Activated CD4-positive, alpha-beta T cell treated with anti-CD3 and anti-CD28 coated beads for 24 hours (primary cell): Measurements from ENCODE around the gene CIB4.

Source experiments
- DNase-seq, 2 donors: peaks; one replicate each; pipeline ENCODE4 v3.0.0-alpha.2; 2020; ENCODE audit warnings: low read depth in 2 of 2

CIB4 gene

DNA sequence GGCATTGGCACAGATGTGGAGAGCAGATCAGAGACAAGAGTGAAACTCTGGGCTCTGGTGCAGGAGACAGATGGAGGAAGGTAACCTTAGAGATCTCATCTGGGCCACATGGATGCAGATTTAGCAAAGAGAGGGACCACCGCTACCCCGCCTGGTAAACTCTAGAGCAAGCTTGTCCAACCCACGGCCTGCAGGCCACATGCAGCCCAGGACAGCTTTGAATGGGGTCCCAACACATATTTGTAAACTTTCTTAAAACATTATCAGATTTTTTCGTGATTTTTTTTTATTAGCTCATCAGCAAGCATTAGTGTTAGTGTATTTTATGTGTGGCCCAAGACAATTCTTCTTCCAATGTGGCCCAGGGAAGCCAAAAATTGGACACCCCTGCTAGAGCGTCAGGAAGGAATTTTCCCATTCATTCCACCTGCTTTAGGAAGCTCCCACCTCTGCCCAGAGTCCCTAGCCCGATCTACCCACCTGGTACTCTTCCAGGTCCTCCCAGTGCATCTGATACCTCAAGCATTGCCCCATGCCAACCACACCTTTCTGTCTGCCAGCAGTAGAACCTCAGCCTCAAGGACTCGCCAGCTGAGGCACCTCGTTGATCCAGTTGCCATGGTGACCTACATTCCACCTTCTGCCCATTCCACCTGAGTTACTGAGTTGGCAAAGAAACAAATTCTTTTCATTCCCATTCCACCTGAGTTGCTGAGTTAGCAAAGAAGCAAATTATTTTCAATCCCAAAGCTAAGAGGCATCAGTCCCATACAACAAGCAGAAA, at the start of gene CIB4:
TSS of gene CIB4 (minus strand) at position 586 of the 784 bp plus-strand sequence. CDS start at position 534, 52 bp downstream.
- no peak for DNase-seq

DNA sequence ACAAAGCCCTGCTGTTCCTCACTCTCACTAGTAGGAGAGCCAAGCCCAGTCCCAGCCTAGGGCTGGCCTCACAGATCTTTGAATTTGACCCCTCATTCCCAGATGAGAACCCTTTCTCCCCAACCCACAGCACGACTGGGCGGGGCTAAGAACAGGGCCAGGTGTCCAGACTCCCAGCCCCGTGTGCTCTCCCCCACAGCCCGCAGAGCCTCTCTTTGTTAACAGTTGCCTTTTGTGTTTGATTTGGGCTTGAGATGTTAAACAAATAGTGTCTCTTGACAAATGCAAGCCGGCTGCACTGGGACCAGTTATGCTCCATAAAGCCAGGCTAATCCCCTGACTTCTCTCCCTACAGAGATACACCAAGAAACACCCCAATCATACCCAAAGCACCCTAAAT, 46.6 kb upstream of the CIB4 start:
- DNase-seq: no peak

DNA sequence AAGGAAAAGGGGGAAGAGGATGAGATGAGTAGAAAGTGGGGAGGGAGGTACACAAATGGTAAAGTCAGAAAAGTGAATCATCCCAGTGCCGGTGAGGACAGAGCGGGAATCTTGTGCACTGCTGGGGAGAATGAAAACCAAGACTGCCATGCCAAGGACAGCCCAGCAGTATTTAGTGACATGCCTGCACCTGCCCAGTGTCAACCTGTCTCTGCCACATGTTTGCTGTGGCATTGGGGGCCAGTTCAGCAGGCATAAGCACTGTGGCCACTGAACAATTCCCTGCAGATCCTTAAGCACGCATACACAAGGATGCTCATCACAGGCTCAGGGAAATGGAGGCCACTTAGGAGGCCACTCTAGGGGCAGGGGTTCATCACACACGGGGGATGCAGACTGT, 46.2 kb upstream of the CIB4 start:
- no peak for DNase-seq

DNA sequence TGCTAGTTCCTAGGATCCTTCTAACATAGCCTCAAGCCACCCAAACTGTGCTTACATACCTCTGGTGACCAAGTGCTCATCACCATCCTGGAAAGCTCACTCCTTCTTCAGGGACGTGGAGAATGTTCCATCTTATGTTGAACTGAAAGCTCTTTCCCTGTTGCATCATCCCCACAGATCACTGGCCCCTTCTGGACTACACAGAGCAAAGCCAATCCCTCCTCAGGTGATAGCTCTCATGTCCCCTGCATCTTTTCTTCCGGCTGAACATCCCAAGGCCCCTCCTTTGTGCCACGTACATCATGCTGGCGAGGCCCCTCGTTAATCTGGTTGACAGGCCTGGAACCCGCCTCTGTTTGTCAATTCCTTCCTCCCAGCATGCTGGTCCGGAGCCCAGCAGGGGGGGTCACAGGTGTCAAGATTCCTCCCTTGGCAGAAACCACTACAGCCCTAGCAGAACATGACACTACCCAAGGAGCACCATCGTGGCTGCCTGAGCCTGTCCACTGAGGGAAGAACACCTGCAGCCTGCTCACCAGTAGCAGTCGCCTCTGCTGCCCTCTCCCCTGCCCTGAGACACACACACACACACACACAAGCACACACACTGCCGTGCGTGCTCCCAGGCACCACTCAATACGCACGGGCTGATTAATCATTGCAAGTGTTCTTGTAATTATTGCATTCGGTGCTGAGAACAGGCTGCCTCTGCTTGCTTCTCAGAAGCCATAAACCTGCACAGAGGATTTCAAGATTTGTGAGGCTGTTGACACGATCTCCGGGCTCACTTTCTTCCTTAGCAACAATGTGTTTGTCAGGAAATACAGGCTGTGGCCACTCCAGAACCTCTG, 45.0 kb upstream of the CIB4 start:
- DNase-seq: no peak

DNA sequence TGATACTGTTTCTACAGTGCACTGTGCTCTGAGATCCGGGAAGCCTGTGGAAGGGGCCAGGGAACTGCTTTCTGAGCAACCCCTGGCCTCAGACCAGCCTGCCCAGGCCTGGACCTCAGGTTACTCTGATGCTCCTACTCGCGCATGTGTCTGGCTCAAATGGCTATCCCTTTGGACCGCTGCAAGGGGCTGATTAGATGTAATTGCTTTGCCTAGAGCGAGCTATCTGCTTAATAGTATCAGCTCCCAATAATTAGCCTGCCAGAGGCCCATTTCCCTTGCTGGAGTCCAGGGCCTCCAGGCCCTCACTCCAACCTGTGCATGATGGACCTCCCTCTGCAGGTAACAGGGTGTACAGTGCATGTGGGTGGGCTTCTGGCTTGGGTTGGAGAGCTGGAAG, 44.2 kb upstream of the CIB4 start:
- no peak for DNase-seq

DNA sequence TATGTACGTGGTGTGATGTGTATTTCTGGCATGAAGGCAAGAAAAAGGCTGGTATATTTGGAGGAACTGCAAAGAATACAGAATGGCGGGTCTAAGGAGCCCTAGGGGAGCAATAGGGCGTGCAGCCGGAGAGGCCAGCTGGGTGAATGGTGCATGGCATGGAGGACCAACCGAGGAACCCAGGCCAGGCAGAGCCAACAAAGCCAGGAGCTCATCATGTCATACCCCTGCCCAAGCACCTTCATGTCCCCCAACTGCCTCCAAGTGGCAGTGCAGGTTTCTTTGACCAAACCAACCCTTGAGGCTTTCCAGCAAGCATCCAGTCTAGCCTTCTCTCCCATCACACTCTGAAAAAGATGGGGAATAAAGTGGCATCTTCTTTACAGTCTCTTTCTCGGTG, 42.4 kb upstream of the CIB4 start:
- DNase-seq: no peak

DNA sequence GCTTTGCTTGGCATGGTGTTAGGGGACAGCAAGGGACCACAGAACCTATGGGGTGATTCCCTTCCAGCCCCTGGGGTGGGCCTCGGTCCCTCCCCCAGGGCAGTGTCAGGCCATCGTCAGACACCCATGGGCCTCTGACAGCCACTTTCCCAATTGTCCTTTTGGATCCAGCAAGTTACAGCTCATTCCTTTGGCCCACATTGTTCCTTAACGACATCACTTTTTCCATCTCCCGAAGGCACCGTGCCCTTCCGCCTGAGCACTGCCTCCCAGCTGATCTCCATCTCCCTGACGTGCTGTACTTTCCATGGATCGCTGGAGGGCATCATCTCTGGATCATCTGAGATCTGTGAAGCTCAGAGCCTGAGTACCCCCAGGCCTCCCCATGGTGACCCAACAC, 41.0 kb upstream of the CIB4 start:
- DNase-seq: no peak

DNA sequence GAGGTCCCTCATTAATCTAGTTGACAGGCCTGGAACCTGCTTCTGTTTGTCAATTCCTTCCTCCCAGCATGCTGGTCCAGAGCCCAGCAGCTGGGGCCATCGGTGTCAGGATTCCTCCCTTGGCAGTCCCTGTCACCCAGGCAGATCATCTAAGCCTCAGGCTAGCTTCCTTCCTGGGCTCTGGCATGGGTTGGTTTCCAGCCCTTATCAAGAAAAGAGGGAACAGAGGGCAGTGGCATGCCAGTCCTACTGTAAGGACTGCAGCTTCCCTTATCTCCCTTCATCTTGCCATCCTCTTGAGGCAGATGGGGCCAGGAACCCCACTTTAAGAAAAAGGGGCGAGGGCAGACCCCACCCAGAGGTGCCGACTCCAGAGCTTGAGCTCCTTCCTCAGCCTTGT, 40.5 kb upstream of the CIB4 start:
- no peak for DNase-seq

DNA sequence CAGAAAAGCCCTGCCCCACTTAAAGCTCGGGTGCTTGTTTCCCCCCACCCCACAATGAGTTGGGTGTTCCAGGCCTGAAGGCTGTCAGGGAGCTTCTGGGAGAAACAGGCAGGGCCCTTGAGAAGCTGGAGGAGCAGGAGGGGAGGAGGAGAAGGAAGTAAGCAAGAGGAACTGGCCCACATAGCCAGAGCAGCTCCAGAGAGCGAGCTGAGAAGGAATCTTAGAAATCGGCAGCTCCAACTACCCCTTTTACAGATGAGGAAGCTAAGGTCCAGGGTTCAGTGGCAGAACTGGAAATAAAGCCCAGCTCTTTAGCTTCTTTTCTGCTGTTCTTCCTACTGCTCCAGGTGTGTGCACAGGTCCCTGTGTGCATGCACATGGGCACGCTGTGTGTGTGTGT, 38.7 kb upstream of the CIB4 start:
- DNase-seq: no peak

DNA sequence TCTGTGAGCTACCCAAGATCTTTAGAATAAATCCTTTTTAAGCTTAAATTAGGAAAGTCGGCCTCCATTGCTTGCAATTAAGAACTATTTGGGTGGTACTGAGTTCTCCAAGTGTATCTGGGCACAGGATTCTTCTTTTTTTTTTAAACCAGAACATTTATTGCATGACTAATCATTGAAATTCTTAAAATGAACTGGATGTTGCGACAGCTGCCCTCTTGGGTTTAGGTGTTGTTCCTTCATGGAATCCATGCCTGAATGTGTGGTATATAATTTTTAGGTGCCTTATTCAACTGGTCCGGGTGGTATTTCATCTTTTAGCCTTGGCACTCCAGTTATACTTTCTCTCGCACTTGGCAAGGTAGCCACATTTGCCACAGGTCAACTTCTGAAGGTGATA, 36.9 kb upstream of the CIB4 start:
- no peak for DNase-seq

DNA sequence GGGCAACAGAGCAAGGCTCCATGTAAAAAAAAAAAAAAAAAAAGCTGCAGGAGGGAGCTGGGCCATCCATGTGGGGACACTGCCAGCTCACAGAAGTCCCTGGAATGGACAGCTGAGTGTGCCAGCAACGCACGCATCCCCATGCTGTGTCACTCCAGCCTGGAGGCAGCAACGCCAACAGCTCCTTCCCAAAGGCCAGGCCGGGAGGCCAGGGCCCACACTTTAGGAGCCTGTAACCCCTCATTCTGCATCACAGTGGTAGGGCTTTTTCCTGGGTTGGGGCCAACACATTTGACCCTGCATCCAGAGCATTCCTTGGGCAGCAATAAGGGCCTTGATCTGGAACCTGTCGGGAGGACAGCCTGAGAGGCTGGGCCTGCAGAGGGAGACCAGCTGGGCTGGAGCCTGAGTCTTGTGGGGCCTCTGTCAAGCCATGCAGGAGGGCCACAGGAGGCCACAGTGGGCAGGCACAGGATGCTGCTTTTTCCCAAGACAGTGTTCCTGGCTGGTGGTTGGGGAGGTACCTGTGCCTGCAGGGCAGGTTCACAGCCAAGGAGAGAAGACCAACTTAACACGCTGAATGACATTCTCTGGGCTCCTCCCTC, 34.6 kb upstream of the CIB4 start:
- no peak for DNase-seq

DNA sequence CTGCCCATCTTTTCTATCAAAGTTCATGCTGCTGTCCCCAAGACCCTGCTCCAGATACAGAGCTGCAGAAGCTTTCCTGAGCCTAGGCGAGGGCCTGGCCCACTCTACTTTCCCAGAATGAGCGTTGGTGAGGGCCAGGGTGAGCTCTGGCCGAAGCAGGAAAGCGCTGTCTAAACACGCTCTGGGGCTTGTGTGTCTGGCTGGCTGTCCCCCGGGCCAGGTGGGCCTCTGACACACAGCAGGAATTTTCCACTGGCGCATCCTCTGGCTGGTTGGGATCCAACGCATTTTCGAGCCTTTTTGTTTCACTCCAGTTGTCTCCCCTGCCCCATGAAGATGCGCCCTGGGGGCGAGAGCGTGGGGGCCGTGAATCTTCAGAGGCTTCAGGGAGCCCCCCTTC, 33.6 kb upstream of the CIB4 start:
- no peak for DNase-seq

DNA sequence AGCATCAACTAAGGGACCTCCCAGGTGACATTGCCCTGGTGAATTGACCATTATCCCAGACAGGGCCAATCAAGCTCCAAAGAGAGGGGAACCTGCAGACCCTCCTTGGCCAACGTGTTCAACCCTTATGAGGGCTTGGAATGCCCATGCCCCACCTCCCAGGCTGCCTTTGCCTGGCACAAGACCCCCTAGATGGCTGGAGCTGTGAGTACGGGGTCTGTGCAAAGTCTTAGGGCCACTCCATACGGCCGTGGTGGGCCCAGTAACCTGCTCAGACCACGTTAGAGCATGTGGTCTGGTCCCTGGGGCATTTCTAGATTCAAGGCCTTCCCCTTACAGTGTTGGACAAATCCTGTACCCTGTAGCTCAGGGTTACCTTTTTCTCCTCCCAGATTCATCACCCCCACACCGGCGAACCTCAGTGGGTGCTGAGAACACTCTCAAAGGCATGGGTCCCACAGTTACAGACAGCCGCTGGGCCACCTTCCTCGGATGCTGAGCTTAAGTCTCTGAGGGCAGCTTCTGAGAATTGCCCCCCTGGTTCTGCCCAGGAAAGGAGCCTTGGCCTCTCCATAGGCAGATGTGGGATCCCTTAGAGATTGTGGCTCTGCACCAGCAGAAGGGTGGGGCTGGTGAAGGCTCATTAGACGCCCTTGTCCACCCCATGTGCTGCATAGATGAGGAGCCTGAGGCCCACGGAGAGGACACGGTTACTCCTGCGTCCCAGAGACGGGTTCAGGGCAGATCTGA, 33.0 kb upstream of the CIB4 start:
- DNase-seq: no peak

DNA sequence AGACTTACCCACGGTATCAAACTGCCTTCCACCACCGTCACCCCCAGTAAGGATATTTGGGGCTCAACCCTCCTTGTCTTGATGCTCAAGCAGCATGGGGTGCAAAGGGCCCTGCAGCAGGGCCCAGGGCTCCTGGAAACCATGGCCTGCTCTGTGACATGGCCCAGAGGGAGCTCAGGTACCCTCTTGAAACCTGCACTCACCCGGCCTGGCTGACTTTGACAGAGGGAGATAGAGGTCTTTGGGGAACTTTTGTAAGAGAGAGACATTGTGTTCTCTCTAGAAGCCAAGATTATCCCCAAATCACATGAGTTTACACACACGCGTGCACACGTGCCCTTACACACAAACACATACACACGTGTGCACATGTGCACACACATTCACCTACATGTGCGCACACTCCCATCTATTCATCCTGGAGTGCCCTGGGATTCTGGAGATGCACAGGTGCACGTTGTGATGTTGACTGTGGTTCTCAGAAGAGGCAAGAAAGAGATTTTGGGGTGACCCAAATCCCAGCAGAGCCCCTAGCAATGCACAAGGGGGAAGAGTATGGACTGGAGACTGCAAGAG, 31.7 kb upstream of the CIB4 start:
- no peak for DNase-seq

DNA sequence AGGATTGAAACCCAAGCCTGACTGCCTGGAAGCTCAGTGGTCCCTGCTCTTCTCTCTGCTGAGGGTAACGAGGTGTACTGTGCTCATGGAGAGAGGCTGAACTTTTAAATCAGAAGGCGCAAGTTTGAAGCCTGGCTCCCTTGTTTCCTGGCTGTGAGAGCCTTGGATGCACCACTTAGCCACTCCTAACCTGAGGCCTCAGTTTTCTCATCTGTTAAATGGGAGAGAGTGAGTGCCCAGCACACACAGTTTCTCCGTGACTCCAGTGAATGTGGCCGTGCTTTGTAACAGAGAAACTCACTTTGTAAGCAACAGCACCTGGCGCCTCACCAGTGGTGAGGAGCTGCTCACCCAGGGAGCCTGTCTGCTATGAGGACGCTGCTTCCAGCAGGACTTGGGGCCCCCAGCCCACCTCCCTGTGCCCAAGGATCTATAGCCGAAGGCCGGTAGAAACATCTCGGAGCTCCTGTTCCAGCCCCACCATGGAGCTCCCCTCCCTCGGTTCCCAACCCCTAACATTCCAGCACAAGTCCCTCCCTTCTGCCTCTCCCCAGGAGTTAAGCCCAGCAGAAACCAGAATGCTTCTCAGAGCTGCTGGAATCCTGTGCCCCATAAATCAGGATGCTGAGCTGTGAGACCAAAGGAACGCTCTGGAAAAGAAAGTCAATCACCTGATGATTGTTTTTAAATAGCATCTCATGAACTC, 31.1 kb upstream of the CIB4 start:
- DNase-seq: no peak

DNA sequence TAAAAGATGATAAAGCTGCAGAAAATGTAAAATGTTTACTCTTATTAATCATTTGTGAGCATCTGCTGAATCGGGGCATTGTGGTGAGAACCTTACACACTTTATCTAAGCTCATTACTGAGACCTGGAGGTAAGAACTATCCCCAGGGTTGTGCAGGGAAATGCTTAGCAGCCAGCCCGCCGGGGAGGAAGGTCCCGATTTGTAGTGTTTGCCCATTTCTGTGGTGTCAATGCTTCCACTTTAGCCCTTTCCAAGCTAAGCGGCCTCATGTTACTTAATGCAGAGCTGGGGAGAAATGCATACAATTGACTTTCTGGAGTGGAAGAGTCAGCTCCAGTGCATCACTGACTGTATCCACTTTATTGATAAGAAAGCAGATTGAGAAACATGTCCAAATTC, 30.5 kb upstream of the CIB4 start:
- no peak for DNase-seq

DNA sequence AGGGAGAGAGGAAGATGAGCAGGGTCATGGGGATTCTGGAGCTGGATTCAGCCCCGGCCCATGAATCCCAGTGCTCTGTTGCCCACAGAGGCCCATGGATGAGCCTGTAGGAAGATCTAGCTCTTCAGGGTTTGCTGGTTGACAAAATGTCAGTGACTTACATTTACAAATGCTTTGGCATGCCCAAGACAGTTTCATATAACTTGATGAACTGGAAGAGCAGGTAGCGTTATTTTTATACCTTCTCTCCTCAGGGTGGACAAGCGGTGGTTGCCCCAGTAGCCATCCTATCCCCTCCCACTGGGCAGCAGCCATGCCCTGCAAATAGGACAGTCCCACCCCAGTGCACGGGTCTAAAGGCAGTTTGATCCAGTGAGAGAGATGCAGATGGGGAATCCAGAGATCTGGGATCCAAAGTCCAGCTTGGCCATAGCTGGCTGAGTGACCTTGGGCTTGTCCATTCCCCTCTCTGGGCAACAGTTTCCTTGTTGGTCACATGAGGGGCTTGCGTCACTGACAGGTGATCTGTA, 29.8 kb upstream of the CIB4 start:
- no peak for DNase-seq

DNA sequence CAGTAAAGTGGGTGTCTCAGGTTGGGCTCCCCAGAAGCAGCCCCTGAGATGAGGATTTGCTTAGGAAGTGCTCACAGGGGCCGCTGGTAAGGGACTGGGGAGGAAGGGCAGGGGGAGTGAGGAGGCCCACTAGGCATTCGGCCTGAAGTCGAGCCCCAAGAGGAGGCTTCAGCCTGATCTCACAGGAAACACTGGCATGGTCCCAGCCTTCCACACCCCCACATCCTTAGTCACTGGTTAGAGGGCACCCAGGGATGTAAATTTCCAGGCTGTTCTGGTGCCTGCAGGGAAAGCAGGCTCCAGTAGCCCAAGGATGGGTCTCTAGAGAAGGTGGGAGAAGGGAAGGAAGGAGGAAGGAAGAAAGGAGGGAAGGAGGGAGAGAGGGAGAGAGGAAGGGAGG, 29.0 kb upstream of the CIB4 start:
- DNase-seq: no peak

DNA sequence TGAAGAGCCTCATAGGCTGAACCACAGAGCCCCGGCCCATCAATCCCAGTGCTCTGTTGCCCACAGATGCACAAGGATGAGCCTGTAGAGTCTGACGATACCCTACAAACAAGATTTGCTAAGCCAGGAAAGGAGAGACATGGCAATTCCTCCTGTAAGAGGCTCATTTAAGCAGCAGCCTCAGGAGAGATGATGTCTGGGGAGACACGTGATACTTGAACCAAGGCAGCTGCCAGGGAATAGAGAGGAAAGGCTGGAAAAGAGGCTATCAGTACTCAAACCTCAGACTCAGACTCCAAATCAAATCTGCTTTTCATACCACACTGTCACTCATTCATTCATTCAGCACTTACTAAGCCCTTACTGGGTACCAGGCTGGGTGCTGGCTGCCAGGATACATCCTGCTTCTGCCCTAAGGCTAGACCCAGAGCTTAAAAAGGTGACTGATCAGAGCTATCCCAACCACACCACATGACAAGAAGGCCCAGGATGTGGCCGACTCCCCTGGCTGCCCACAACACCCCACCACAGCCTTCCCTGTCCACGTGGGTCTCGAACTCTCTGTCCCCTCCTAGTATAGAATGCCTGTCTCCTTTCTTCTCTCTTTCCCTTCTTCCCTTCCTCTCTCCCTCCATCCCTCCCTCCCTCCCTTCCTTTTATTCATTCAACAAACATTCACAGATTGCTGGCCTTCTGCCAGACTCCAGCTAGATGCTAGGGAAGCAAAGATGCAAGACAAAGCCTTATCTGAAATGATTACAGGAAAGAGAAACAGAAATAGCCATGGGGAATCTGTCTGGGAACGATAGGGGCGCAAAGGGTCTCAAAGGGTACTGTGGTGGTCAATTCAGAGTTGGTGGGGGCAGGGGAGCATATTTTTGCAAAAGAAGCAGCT, 27.9 kb upstream of the CIB4 start:
- no peak for DNase-seq

DNA sequence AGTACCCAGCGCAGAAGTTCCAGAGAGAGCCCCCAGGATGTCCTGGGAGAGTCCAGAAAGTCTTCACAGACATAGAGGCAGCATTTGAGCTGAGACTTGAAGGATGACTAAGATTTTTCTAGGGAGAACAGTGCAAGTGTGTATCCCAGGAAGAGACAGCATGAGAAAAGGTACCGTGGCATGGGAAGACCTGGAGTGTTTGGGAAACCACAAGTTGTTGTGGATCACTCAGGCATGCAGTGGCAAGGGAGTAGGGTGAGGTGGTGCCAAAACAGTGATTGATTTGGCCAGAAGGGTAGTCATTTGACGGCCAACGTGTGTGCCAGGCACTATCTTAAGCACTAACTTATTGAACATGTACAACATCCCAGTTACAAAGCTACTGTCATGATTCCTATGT, 26.9 kb upstream of the CIB4 start:
- DNase-seq: no peak
